VCaP (cell line): ENCODE data around the gene PLBD1.

ENCODE experiments used
- H3K27ac ChIP-seq: fragments of 450-650 bp; 2 replicates; pipeline ENCODE4 v1.5.1; 2017
- CTCF ChIP-seq: fragments of 450-650 bp; conservative IDR thresholded peaks from 2 replicates; pipeline ENCODE4 v1.5.1; 2017; ENCODE audit warnings: mild to moderate bottlenecking, moderate library complexity

PLBD1 gene

GRCh38 chr12:14607568-14607967 lies 39.9 kb upstream of the PLBD1 start:
- TF ChIP-seq CTCF, result no peak
- H3K27ac ChIP-seq, result no peak overlapping the region

GRCh38 chr12:14605401-14605989 lies 37.8 kb upstream of the PLBD1 start:
- TF ChIP-seq CTCF, result no peak
- no peak overlapping the region for H3K27ac ChIP-seq

GRCh38 chr12:14601692-14602478 lies 34.2 kb upstream of the PLBD1 start:
- TF ChIP-seq CTCF, result no peak
- H3K27ac ChIP-seq, result no peak overlapping the region

- H3K27ac ChIP-seq, result no peak overlapping the region
- TF ChIP-seq CTCF, result no peak
Observed at GRCh38 chr12:14597480-14597879, 29.8 kb upstream of the PLBD1 start.

GRCh38 chr12:14591719-14592118 lies 24.0 kb upstream of the PLBD1 start:
- H3K27ac ChIP-seq, result no peak overlapping the region
- no peak for TF ChIP-seq CTCF

GRCh38 chr12:14589169-14590004 lies 21.7 kb upstream of the PLBD1 start:
- H3K27ac ChIP-seq, result no peak overlapping the region
- no peak for TF ChIP-seq CTCF

GRCh38 chr12:14588571-14588970 lies 20.9 kb upstream of the PLBD1 start:
- no peak for TF ChIP-seq CTCF
- no peak overlapping the region for H3K27ac ChIP-seq
